Tibial artery (tissue), 4 donors: Measurements from ENCODE around the gene TBC1D12.
"Not testable (repeated sequence)": the region's sequence is repeated elsewhere in the genome, so short reads cannot be mapped to it uniquely, and the experiment has no call there.

Experiments used
- DNase-seq, 2 donors: peaks; one replicate each; pipeline ENCODE4 v3.0.0-alpha.2; 2019
- H3K27ac ChIP-seq, 2 donors: fragments of 200-600 bp; sonication (generic) in 1 of 2; 1 replicate in 1 of 2; 2 replicates in 1 of 2; pipeline ENCODE4 v1.5.1; 2018 to 2019; ENCODE audit warnings: mild to moderate bottlenecking in 1 of 2
- H3K27me3 ChIP-seq, 2 donors: fragments of 200-600 bp; sonication (generic) in 1 of 2; one replicate each; pipeline versions ENCODE4 v1.5.1 to v1.6.0; 2016 to 2019
- H3K36me3 ChIP-seq, 3 donors: fragments of 200-600 bp; sonication (generic) in 2 of 3; one replicate each; pipeline ENCODE4 v1.5.1; 2016 to 2019; ENCODE audit warnings: mild to moderate bottlenecking in 2 of 3
- H3K4me1 ChIP-seq, 4 donors: fragments of 200-600 bp; sonication (generic) in 2 of 4; 1 replicate in 3 of 4; 2 replicates in 1 of 4; pipeline ENCODE4 v1.5.1; 2016 to 2019
- H3K4me3 ChIP-seq, 2 donors: fragments of 200-600 bp; sonication (generic) in 1 of 2; 1 replicate in 1 of 2; 2 replicates in 1 of 2; pipeline ENCODE4 v1.5.1; 2018 to 2019; ENCODE audit warnings: mild to moderate bottlenecking in 2 of 2
- H3K9me3 ChIP-seq, 3 donors: fragments of 200-600 bp; sonication (generic) in 1 of 3; one replicate each; pipeline ENCODE4 v1.5.1; 2016 to 2019
- CTCF ChIP-seq, 2 experiments: fragments of 200-600 bp in 1 of 2; fragments of 450-650 bp in 1 of 2; IDR thresholded peaks; one replicate each; pipeline ENCODE4 v1.5.1; 2017 to 2019; ENCODE audit warnings: antibody characterized with exemption in 2 of 2, mild to moderate bottlenecking in 1 of 2, moderate library complexity in 1 of 2
- intact Hi-C: fragments of 100-400 bp; cut with DNase I; formaldehyde crosslinking; loops from one replicate; pipeline ENCODE4 v1.15.0; 2023; ENCODE audit warnings: low total_unique reads

TBC1D12 gene

GRCh38 chr10:94533027-94533426 is 130.7 kb downstream of the TBC1D12 start:
- no peak for TF ChIP-seq CTCF (IDR thresholded peaks at IDR 0.05)
- Histone ChIP-seq H3K36me3 (peaks cover 34 to 40% (median 35%) of the 10 kb centered on the region in 3 donors), H3K27me3 (no peaks in the 10 kb centered on the region), H3K9me3 (no peaks in the 10 kb centered on the region), H3K4me1 (no peaks in the 10 kb centered on the region), H3K4me3 (no peak overlapping the region), H3K27ac (no peak overlapping the region)
- DNase-seq, result no peak
- intact Hi-C loops, result no loop called here

GRCh38 chr10:94542282-94542681 is 139.9 kb downstream of the TBC1D12 start:
- DNase-seq, H3K36me3 ChIP-seq, H3K9me3 ChIP-seq, H3K27me3 ChIP-seq, intact Hi-C loops, H3K4me3 ChIP-seq, H3K27ac ChIP-seq: not testable (repeated sequence)
- peaks cover 0 to 21% (median 9%) of the 10 kb centered on the region in 4 donors for H3K4me1 ChIP-seq

DNA sequence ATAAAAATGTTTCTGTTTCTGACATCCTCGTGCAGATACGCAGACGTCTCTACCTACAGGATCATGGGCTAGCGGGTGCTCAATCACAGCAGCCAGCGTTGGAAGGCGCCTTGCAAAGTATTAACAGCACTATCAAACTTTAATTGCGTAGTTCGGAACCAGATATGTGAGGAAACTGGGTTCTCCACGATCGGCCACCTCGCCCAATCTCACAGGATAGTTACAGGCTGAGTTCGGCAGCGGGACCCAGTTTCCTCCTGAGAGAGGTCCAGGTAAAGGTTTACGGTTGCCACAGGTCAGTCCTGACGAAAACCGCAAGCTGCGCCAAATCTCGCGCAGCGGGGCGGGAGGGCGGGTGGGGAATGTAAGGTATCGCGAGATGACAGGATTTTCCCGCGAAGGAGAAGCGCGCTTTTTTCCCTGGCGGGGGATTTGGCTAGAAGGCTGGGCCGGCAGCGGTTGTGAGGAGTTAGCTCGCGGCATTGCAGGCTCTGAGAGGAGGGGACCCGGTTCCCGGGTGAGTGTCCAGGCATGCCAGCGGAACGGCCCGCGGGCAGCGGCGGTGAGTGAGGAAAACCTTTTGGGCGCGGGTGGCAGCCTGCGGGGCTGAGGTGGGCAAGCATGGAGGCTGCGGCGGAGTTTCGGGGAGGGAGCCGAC is 143.2 kb downstream of the TBC1D12 start, which contains the start of gene HELLS:
HELLS (plus strand) TSS at position 398 of the 658 bp plus-strand sequence; CDS start at position 532, 134 bp downstream.
- Histone ChIP-seq H3K4me3 (peak within 1 kb of the TSS; percentile 59 to 65), H3K27me3 (no peaks in the 10 kb centered on the region), H3K36me3 (no peaks in the 10 kb centered on the region), H3K9me3 (no peaks in the 10 kb centered on the region), H3K4me1 (peaks cover 0 to 21% (median 9%) of the 10 kb centered on the region in 4 donors), H3K27ac (peak within 1 kb of the TSS; percentile 58 to 73)
- TF ChIP-seq CTCF (IDR thresholded peaks at IDR 0.05), result peak in 1 of 2 experiments; percentile 16
- peak; percentile 45 to 84 for DNase-seq
- intact Hi-C loops, result no loop called here

GRCh38 chr10:94546049-94546900 is 143.9 kb downstream of the TBC1D12 start:
- H3K4me3 ChIP-seq, result peak overlapping the region; percentile 59 to 65
- intact Hi-C loops, result no loop called here
- H3K9me3 ChIP-seq, result no peaks in the 10 kb centered on the region
- no peaks in the 10 kb centered on the region for H3K36me3 ChIP-seq
- H3K27ac ChIP-seq, result peak overlapping the region; percentile 58 to 73
- H3K27me3 ChIP-seq, result no peaks in the 10 kb centered on the region
- peaks cover 0 to 21% (median 9%) of the 10 kb centered on the region in 4 donors for H3K4me1 ChIP-seq
- no peak for DNase-seq
- TF ChIP-seq CTCF (IDR thresholded peaks at IDR 0.05), result no peak

GRCh38 chr10:94546901-94547185 is 144.5 kb downstream of the TBC1D12 start:
- Histone ChIP-seq H3K27ac (no peak overlapping the region), H3K27me3 (no peaks in the 10 kb centered on the region), H3K36me3 (no peaks in the 10 kb centered on the region), H3K9me3 (no peaks in the 10 kb centered on the region), H3K4me1 (peaks cover 0 to 21% (median 9%) of the 10 kb centered on the region in 4 donors), H3K4me3 (no peak overlapping the region)
- TF ChIP-seq CTCF (IDR thresholded peaks at IDR 0.05), result no peak
- intact Hi-C loops, result no loop called here
- no peak for DNase-seq

DNA sequence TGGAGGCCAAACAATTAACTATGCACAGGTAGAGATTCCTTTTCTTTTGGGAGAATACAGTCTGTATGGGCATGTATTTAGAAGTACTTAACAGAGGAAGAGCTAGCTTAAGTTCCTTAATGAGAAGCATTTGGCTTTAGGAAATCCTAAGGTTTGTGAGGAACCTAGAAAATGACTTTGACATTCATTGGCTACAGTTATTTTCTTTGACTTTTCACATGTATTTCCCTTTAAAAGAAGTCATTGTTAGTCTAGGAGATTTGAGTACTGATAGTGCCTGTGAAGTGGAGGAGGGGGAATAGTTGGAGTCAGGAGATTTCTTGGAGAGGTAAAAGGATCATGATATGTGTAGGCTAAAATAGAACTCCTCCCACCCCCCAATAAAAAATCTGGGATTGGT is 146.9 kb downstream of the TBC1D12 start:
- intact Hi-C loops, result no loop called here

DNA sequence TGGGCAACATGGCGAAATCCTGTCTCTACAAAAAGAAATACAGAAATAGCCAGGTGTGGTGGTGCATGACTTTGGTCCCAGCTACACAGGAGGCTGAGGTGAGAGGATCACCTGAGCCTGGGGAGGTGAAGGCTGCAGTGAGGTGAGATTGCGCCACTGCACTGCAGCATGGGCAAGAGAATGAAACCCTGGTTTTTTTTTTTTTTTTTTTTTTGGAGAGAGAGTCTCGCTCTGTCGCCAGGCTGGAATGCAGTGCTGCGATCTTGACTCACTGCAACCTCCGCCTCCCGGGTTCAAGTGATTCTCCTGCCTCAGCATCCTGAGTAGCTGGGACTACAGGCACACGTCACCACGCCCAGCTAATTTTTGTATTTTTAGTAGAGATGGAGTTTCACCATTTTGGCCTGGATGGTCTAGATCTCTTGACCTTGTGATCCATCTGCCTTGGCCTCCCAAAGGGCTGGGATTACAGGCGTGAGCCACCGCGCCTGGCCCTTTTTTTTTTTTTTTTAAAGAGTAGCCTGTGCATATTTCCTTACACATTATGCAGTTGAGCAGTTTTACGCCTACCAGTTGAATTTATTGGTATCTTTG is 165.5 kb downstream of the TBC1D12 start:
- H3K27me3 ChIP-seq, intact Hi-C loops, H3K9me3 ChIP-seq: not testable (repeated sequence)

More for the DNA sequence above, 146.9 kb downstream of the TBC1D12 start:
- Histone ChIP-seq H3K9me3 (no peaks in the 10 kb centered on the region), H3K4me1 (peaks cover 0 to 20% (median 9%) of the 10 kb centered on the region in 4 donors), H3K27ac (no peak overlapping the region), H3K36me3 (no peaks in the 10 kb centered on the region), H3K27me3 (no peaks in the 10 kb centered on the region), H3K4me3 (no peak overlapping the region)
- TF ChIP-seq CTCF (IDR thresholded peaks at IDR 0.05), result no peak
- no peak for DNase-seq

More for the DNA sequence above, 165.5 kb downstream of the TBC1D12 start:
- not testable (repeated sequence) for H3K4me3 ChIP-seq, H3K4me1 ChIP-seq, DNase-seq, H3K27ac ChIP-seq, H3K36me3 ChIP-seq
